Tibial artery (tissue), 4 donors: ENCODE results near the gene IL36B.

Experiments
- DNase-seq, 2 donors: peaks; one replicate each; pipeline ENCODE4 v3.0.0-alpha.2; 2019
- H3K27ac ChIP-seq, 2 donors: fragments of 200-600 bp; sonication (generic) in 1 of 2; 1 replicate in 1 of 2; 2 replicates in 1 of 2; pipeline ENCODE4 v1.5.1; 2018 to 2019; ENCODE audit warnings: mild to moderate bottlenecking in 1 of 2
- H3K27me3 ChIP-seq, 2 donors: fragments of 200-600 bp; sonication (generic) in 1 of 2; one replicate each; pipeline versions ENCODE4 v1.5.1 to v1.6.0; 2016 to 2019
- H3K36me3 ChIP-seq, 3 donors: fragments of 200-600 bp; sonication (generic) in 2 of 3; one replicate each; pipeline ENCODE4 v1.5.1; 2016 to 2019; ENCODE audit warnings: mild to moderate bottlenecking in 2 of 3
- H3K4me1 ChIP-seq, 4 donors: fragments of 200-600 bp; sonication (generic) in 2 of 4; 1 replicate in 3 of 4; 2 replicates in 1 of 4; pipeline ENCODE4 v1.5.1; 2016 to 2019
- H3K4me3 ChIP-seq, 2 donors: fragments of 200-600 bp; sonication (generic) in 1 of 2; 1 replicate in 1 of 2; 2 replicates in 1 of 2; pipeline ENCODE4 v1.5.1; 2018 to 2019; ENCODE audit warnings: mild to moderate bottlenecking in 2 of 2
- H3K9me3 ChIP-seq, 3 donors: fragments of 200-600 bp; sonication (generic) in 1 of 3; one replicate each; pipeline ENCODE4 v1.5.1; 2016 to 2019
- CTCF ChIP-seq, 2 experiments: fragments of 200-600 bp in 1 of 2; fragments of 450-650 bp in 1 of 2; IDR thresholded peaks; one replicate each; pipeline ENCODE4 v1.5.1; 2017 to 2019; ENCODE audit warnings: antibody characterized with exemption in 2 of 2, mild to moderate bottlenecking in 1 of 2, moderate library complexity in 1 of 2
- intact Hi-C: fragments of 100-400 bp; cut with DNase I; formaldehyde crosslinking; loops from one replicate; pipeline ENCODE4 v1.15.0; 2023; ENCODE audit warnings: low total_unique reads

The IL36B gene

GRCh38 chr2:113025737-113026136 lies 26.9 kb downstream of the IL36B start:
- intact Hi-C loops, result no loop called here
- Histone ChIP-seq H3K27ac (no peak overlapping the region), H3K9me3 (no peaks in the 10 kb centered on the region), H3K36me3 (no peaks in the 10 kb centered on the region), H3K4me1 (no peaks in the 10 kb centered on the region), H3K4me3 (no peak overlapping the region), H3K27me3 (peaks cover 0 to 2% of the 10 kb centered on the region in 2 donors)
- DNase-seq, result no peak
- TF ChIP-seq CTCF (IDR thresholded peaks at IDR 0.05), result no peak

GRCh38 chr2:113024764-113025163 lies 27.9 kb downstream of the IL36B start:
- intact Hi-C loops, result no loop called here
- no peaks in the 10 kb centered on the region for H3K4me1 ChIP-seq
- no peak overlapping the region for H3K27ac ChIP-seq
- no peak overlapping the region for H3K4me3 ChIP-seq
- H3K36me3 ChIP-seq, result no peaks in the 10 kb centered on the region
- no peak for TF ChIP-seq CTCF (IDR thresholded peaks at IDR 0.05)
- no peaks in the 10 kb centered on the region for H3K9me3 ChIP-seq
- no peak for DNase-seq
- peaks cover 0 to 2% of the 10 kb centered on the region in 2 donors for H3K27me3 ChIP-seq

- intact Hi-C loops, result no loop called here
- Histone ChIP-seq H3K36me3 (no peaks in the 10 kb centered on the region), H3K4me1 (no peaks in the 10 kb centered on the region), H3K27me3 (no peaks in the 10 kb centered on the region), H3K9me3 (no peaks in the 10 kb centered on the region), H3K4me3 (no peak overlapping the region), H3K27ac (no peak overlapping the region)
- no peak for DNase-seq
- no peak for TF ChIP-seq CTCF (IDR thresholded peaks at IDR 0.05)
Measured at GRCh38 chr2:113021312-113021711, 31.4 kb downstream of the IL36B start.

- Histone ChIP-seq H3K36me3 (no peaks in the 10 kb centered on the region), H3K9me3 (no peaks in the 10 kb centered on the region), H3K27me3 (no peaks in the 10 kb centered on the region), H3K27ac (no peak overlapping the region), H3K4me3 (no peak overlapping the region), H3K4me1 (no peaks in the 10 kb centered on the region)
- intact Hi-C loops, result no loop called here
- no peak for DNase-seq
- TF ChIP-seq CTCF (IDR thresholded peaks at IDR 0.05), result no peak
Measured at GRCh38 chr2:113018509-113018908, 34.2 kb downstream of the IL36B start.

GRCh38 chr2:113015655-113016054 lies 37.0 kb downstream of the IL36B start:
- H3K4me3 ChIP-seq, result no peak overlapping the region
- no peaks in the 10 kb centered on the region for H3K9me3 ChIP-seq
- intact Hi-C loops, result no loop called here
- no peaks in the 10 kb centered on the region for H3K4me1 ChIP-seq
- TF ChIP-seq CTCF (IDR thresholded peaks at IDR 0.05), result no peak
- H3K27ac ChIP-seq, result no peak overlapping the region
- no peak for DNase-seq
- H3K36me3 ChIP-seq, result no peaks in the 10 kb centered on the region
- no peaks in the 10 kb centered on the region for H3K27me3 ChIP-seq

GRCh38 chr2:113015042-113015441 lies 37.6 kb downstream of the IL36B start:
- H3K27ac ChIP-seq, result no peak overlapping the region
- DNase-seq, result no peak
- no peak overlapping the region for H3K4me3 ChIP-seq
- H3K36me3 ChIP-seq, result no peaks in the 10 kb centered on the region
- no peak for TF ChIP-seq CTCF (IDR thresholded peaks at IDR 0.05)
- no peaks in the 10 kb centered on the region for H3K27me3 ChIP-seq
- H3K4me1 ChIP-seq, result no peaks in the 10 kb centered on the region
- intact Hi-C loops, result no loop called here
- H3K9me3 ChIP-seq, result no peaks in the 10 kb centered on the region
